K562 (cell line): ENCODE data around the gene ABCC1. TPM values are rescaled to one million over a fixed set of nuclear protein-coding genes. Genes with fewer than 3 reads are reported as not detected.

ENCODE experiments used
- ATAC-seq: fragments of 200-7000 bp; cut with Tn5 transposase; 3 replicates; pipeline ENCODE4 v1.9.1; 2020; ENCODE audit warnings: moderate library complexity
- BruUV-seq: library from RNA; stranded (reverse); fragments of 400-500 nt; replicated peaks from 2 replicates; lab custom pipeline; 2021; lab: Mats Ljungman, UMichigan
- CTCF ChIA-PET: fragments of 300-600 bp; formaldehyde crosslinking; extraction: SDS; loops from one replicate; lab custom pipeline; 2021; ENCODE audit warnings: low intra/inter-chr PET ratio; lab: Yijun Ruan, JAX
- POLR2A ChIA-PET: fragments of 300-600, 350-650 bp; sonication (Branson Sonifier 250); formaldehyde crosslinking; extraction: SDS; loops from one replicate; lab custom pipeline; 2021; ENCODE audit warnings: antibody characterized with exemption, inconsistent platforms; lab: Yijun Ruan, JAX
- DNase-seq, 4 experiments: peaks; one replicate each; pipeline versions ENCODE4 v3.0.0 to v3.0.0-alpha.2; 2011 to 2018; ENCODE audit warnings: low spot score in 3 of 4, mixed read lengths in 3 of 4; ENCODE audit errors: extremely low read depth in 1 of 4
- FAIRE-seq: peaks from 2 replicates; lab custom pipeline; 2011; peaks lifted over from hg19 to GRCh38; lab: Jason Lieb, UNC
- H2AFZ ChIP-seq: 2 replicates; pipeline ENCODE4 v1.6.0; 2011; ENCODE audit warnings: low read depth, low read length, control low read depth, inconsistent platforms
- H3K27ac ChIP-seq: fragments of 200-600 bp; 3 replicates; pipeline ENCODE4 v1.8.0; 2011; ENCODE audit warnings: low read depth, mild to moderate bottlenecking, control low read depth, inconsistent platforms, low read length, moderate library complexity, mixed read lengths; ENCODE audit errors: extremely low read depth
- H3K27me3 ChIP-seq, 2 experiments: fragments of 300-600 bp in 1 of 2; 2 replicates in 1 of 2; 3 replicates in 1 of 2; pipeline versions ENCODE4 v1.6.0 to v1.8.0; 2011; ENCODE audit warnings: inconsistent platforms in 2 of 2, low read length in 2 of 2, mild to moderate bottlenecking in 1 of 2, mixed read lengths in 1 of 2, moderate library complexity in 1 of 2; ENCODE audit not compliant: control insufficient read depth in 2 of 2, insufficient read depth in 2 of 2
- H3K36me3 ChIP-seq: fragments of 300-600 bp; 3 replicates; pipeline ENCODE4 v1.8.0; 2011; ENCODE audit warnings: mild to moderate bottlenecking, low read length, inconsistent platforms; ENCODE audit not compliant: control insufficient read depth, insufficient read depth
- H3K4me1 ChIP-seq, 2 experiments: fragments of 200-600 bp in 1 of 2; replicated peaks in 1 of 2; 2 replicates in 1 of 2; 3 replicates in 1 of 2; pipeline versions ENCODE4 v1.5.1 to v1.8.0; 2011; ENCODE audit warnings: inconsistent platforms in 2 of 2, low read length in 2 of 2, mild to moderate bottlenecking in 1 of 2, mixed read lengths in 1 of 2, moderate library complexity in 1 of 2; ENCODE audit not compliant: control insufficient read depth in 2 of 2, insufficient read depth in 2 of 2
- H3K4me2 ChIP-seq: 2 replicates; pipeline ENCODE4 v1.6.1; 2011; ENCODE audit warnings: low read length, control low read depth, inconsistent platforms, mixed read lengths; ENCODE audit not compliant: insufficient read depth
- H3K4me3 ChIP-seq: fragments of 200-600 bp; sonication (generic), shearing (Covaris generic); 2 replicates; pipeline ENCODE4 v1.5.1; 2016; ENCODE audit warnings: control low read depth, inconsistent platforms
- H3K79me2 ChIP-seq: fragments of 200-600 bp; 3 replicates; pipeline ENCODE4 v1.8.0; 2011; ENCODE audit warnings: low read length, inconsistent platforms; ENCODE audit not compliant: control insufficient read depth, insufficient read depth
- H3K9ac ChIP-seq, 2 experiments: 2 replicates each; pipeline versions ENCODE4 v1.6.0 to v1.6.1; 2011; ENCODE audit warnings: low read depth in 2 of 2, low read length in 2 of 2, control low read depth in 1 of 2, inconsistent platforms in 1 of 2, mild to moderate bottlenecking in 1 of 2, mixed read lengths in 1 of 2; ENCODE audit not compliant: insufficient read depth in 1 of 2
- H3K9me1 ChIP-seq: one replicate; pipeline ENCODE4 v1.6.0; 2011; ENCODE audit warnings: inconsistent platforms, mild to moderate bottlenecking, low read length, moderate library complexity; ENCODE audit not compliant: control insufficient read depth, insufficient read depth
- H3K9me3 ChIP-seq: replicated peaks from 2 replicates; pipeline ENCODE4 v1.5.1; 2011; ENCODE audit warnings: low read depth, low read length, inconsistent platforms; ENCODE audit not compliant: control insufficient read depth, insufficient read depth
- H4K20me1 ChIP-seq: replicated peaks from 2 replicates; pipeline ENCODE4 v1.6.1; 2011; ENCODE audit warnings: low read length, inconsistent platforms, mixed read lengths; ENCODE audit not compliant: control insufficient read depth, insufficient read depth
- ELF1 ChIP-seq: fragments of 200-800 bp; sonication (Bioruptor generic); IDR thresholded peaks from 2 replicates; pipeline ENCODE4 v1.6.1; 2016; ENCODE audit warnings: missing genetic modification characterization, missing compliant biosample characterization
- ETV6 ChIP-seq, 3 experiments: fragments of 150-350 bp in 1 of 3; sonication (generic) in 1 of 3; formaldehyde crosslinking in 1 of 3; IDR thresholded peaks; 2 replicates each; pipeline versions ENCODE4 v1.6.1 to v1.8.0; 2014 to 2022; ENCODE audit warnings: borderline replicate concordance in 2 of 3, low read depth in 2 of 3, antibody characterized with exemption in 1 of 3, low read length in 1 of 3, mild to moderate bottlenecking in 1 of 3, missing genetic modification reagents in 1 of 3
- FOSL1 ChIP-seq: fragments of 200-800 bp; sonication (Bioruptor generic); conservative IDR thresholded peaks from 2 replicates; pipeline ENCODE4 v1.6.1; 2016; ENCODE audit warnings: missing genetic modification characterization, missing compliant biosample characterization
- HDAC8 ChIP-seq: fragments of 450-650 bp; IDR thresholded peaks from 2 replicates; pipeline ENCODE4 v1.6.1; 2016; ENCODE audit warnings: mild to moderate bottlenecking, missing genetic modification characterization, moderate library complexity, missing compliant biosample characterization
- SMAD4 ChIP-seq: fragments of 250-450 bp; sonication (Bioruptor Pico); conservative IDR thresholded peaks from 2 replicates; pipeline ENCODE4 v1.8.0; 2021; ENCODE audit warnings: inconsistent platforms, mild to moderate bottlenecking, moderate library complexity
- SMARCE1 ChIP-seq: fragments of 450-650 bp; IDR thresholded peaks from 2 replicates; pipeline ENCODE4 v1.7.1; 2016; ENCODE audit warnings: mild to moderate bottlenecking
- SP1 ChIP-seq: sonication (generic); formaldehyde crosslinking; IDR thresholded peaks from 2 replicates; pipeline ENCODE4 v1.8.1; 2022; ENCODE audit warnings: mild to moderate bottlenecking, missing genetic modification reagents
- SREBF1 ChIP-seq: fragments of 150-350 bp; IDR thresholded peaks from 2 replicates; pipeline ENCODE4 v1.6.1; 2014; ENCODE audit warnings: antibody characterized with exemption, low read depth, low read length, borderline replicate concordance
- YBX1 ChIP-seq: fragments of 450-650 bp; IDR thresholded peaks from 2 replicates; pipeline ENCODE4 v1.7.1; 2016; ENCODE audit warnings: mild to moderate bottlenecking
- ZNF165 ChIP-seq: fragments of 250-450 bp; sonication (Bioruptor Pico); IDR thresholded peaks from 2 replicates; pipeline ENCODE4 v1.4.0; 2020; ENCODE audit warnings: borderline replicate concordance
- WGBS: fragments of 100-300 bp; shearing (Covaris generic); methylation state at CpG from one replicate; pipeline ENCODE4 v1.1.6; 2016; ENCODE audit warnings: low coverage, mixed read lengths; ENCODE audit not compliant: insufficient coverage; ENCODE audit errors: missing lambda C conversion rate; 5-methylcytosine and 5-hydroxymethylcytosine counted together
- in situ Hi-C: fragments of 300-500 bp; cut with MboI; formaldehyde crosslinking; loops from 4 replicates; pipeline ENCODE4 v1.15.0; 2018; ENCODE audit warnings: inconsistent platforms, mixed read lengths
- intact Hi-C: fragments of 100-400 bp; cut with micrococcal nuclease; formaldehyde crosslinking; loops from 2 replicates; pipeline ENCODE4 v1.14.2; 2022
- polyA plus RNA-seq, 8 experiments: library from polyadenylated mRNA; depleted of rRNA in 4 of 8; stranded (reverse) in 5 of 8; unstranded in 3 of 8; fragments of >200 nt; fragmentation: Nextera tagmentation in 2 of 8; fragmentation: Illumina TruSeq in 1 of 8; extraction: Ambion mirVana in 2 of 8; extraction: Trizol in 1 of 8; gene quantifications; 2 replicates each; pipeline versions ENCODE4 v1.2.1 to v1.2.3, GENCODE V29; 2011 to 2014; ENCODE audit warnings: inconsistent platforms in 1 of 8, missing spikeins in 1 of 8
- total RNA-seq, 7 experiments: library from RNA; depleted of rRNA in 6 of 7; stranded (reverse); fragments of >200 nt in 6 of 7; fragmentation: Illumina TruSeq in 2 of 7; extraction: Trizol in 2 of 7; gene quantifications; 2 replicates each; pipeline versions ENCODE4 v1.2.1 to v1.2.3, GENCODE V29; 2011 to 2021; ENCODE audit warnings: low replicate concordance in 1 of 7
- TF ChIP-seq, protein P1 (sequence below): conservative IDR thresholded peaks from 2 replicates; pipeline ENCODE4 v1.6.1; 2011; ENCODE audit warnings: low read depth, mild to moderate bottlenecking, low read length; ENCODE audit not compliant: control insufficient read depth

The ABCC1 gene
- total and polyA plus RNA-seq, 9 of the 15 experiments (the other 6 are each of a cell fraction or from before 2014, with no cell fraction given) = 3.9 to 41.6 (median 10.0) TPM

DNA sequence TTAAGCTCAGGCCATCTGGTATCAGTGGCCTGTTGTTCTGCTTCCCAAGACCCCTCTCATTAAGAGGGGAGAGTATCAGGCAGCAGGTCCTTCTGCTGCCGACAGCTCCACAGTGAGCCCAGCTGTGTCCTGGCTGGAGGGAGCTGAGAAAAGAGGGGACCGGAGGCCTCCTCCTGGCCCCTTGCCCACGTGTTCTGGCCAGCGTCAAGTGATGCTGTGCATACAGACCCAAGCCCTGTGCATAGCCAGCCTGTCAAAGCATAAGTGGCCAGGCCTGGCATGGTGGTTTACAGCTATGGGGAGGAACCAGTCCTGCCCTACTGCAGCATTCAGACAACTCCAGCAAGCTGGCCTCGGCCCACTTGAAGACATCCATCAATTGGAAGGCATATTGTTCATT, 225.9 kb downstream of the ABCC1 start:
- ChIA-PET CTCF (no interaction called here), POLR2A (interaction anchor here (1.3 kb wide), 1 partner anchor 9 kb away, joined by 3 read pairs; no protein-coding TSS in a partner anchor)
- H4K20me1 ChIP-seq = no peaks in the 10 kb centered on the region
- H3K4me3 ChIP-seq = no peak overlapping the region
- H3K9me1 ChIP-seq = no peaks in the 10 kb centered on the region
- ATAC-seq (no peak), DNase-seq (no peak), FAIRE-seq (no peak)
- 27% methylated on average over 5 of the region's 5 CpGs for WGBS
- H2AFZ ChIP-seq = no peak overlapping the region
- no peak overlapping the region for H3K9ac ChIP-seq
- no peaks in the 10 kb centered on the region for H3K36me3 ChIP-seq
- H3K79me2 ChIP-seq = no peaks in the 10 kb centered on the region
- H3K27me3 ChIP-seq = no peaks in the 10 kb centered on the region
- intact Hi-C loops = no loop called here
- H3K4me2 ChIP-seq = no peak overlapping the region
- H3K9me3 ChIP-seq = peaks cover 6% of the 10 kb centered on the region
- H3K4me1 ChIP-seq = no peaks in the 10 kb centered on the region
- TF ChIP-seq FOSL1 (no peak), SMARCE1 (no peak), HDAC8 (no peak), SP1 (no peak), ELF1 (tag) (no peak), ZNF165 (CRISPR knock-in tag) (no peak), YBX1 (no peak), SREBF1 (no peak), ETV6 (IDR thresholded peaks at IDR 0.05; ENCODE audit: borderline replicate concordance in 1 of 2, low read depth in 2 of 2, low read length in 1 of 2) (no peak), ETV6 (CRISPR knock-in tag; IDR thresholded peaks at IDR 0.05; ENCODE audit: borderline replicate concordance) (no peak), SMAD4 (CRISPR knock-in tag) (no peak)
- TF ChIP-seq, protein P1, sequence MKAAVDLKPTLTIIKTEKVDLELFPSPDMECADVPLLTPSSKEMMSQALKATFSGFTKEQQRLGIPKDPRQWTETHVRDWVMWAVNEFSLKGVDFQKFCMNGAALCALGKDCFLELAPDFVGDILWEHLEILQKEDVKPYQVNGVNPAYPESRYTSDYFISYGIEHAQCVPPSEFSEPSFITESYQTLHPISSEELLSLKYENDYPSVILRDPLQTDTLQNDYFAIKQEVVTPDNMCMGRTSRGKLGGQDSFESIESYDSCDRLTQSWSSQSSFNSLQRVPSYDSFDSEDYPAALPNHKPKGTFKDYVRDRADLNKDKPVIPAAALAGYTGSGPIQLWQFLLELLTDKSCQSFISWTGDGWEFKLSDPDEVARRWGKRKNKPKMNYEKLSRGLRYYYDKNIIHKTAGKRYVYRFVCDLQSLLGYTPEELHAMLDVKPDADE = no peak
- no peak overlapping the region for H3K27ac ChIP-seq
- in situ Hi-C loops = no loop called here
- BruUV-seq = no TSS peak
